ENCODE measurements around the gene BMP7. TPM values are rescaled to one million over a fixed set of nuclear protein-coding genes. Genes with fewer than 3 reads are reported as not detected.

BMP7 gene
- total RNA-seq, result not detected
- not detected for total RNA-seq (2013)

DNA sequence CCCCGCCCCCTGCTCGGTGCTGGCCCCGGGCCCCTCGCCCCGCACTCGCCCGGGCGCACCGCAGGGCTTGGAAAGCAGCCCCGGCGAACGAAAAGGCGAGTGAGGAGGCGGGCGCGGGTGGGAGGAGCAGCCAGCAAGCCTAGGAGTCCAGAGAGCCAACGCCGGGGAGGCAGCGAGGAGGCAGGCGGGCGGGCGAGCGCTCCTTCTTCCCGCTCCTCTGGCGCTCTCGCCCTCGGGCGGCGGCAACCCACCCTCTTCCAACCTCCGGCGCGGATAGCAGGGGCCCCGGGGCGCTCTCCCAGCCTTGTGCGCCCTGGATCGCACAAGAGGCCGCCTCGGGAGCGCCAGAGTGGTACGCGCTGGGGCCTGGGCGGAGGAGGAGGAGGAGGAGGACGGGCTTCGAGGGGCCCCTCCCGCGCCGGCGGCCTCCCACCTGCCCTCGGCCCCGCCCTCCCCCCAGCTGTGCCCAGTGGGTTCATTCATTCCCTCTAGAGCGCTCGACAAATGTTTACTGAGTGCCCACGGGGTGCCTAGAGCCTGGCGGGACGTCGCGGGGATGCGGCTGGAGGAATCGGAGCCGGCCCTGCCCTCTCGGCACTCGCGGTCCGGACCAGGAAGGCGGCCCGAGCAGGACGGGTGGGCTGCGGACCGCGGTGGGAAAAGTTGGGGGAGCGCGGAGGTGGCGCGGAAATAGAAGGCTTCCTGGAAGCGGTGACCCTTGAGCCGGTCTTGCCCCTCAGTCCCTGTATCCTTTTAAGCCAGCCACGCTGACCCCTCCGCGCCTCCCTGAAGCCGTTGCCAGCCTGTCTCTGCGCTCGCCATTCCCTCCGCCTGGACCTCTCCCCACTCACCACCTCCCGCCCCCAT is at the start of gene BMP7:
Gene BMP7 (minus strand): TSS at position 351 of the 867 bp plus-strand sequence. CDS start 519 bp downstream, outside the sequence.
- intact Hi-C loops (cut with micrococcal nuclease), result no loop called here
- H3K4me3 Mint-ChIP-seq, result no peak within 1 kb of the TSS
- no peaks in the 10 kb centered on the region for H3K36me3 Mint-ChIP-seq
- Histone ChIP-seq H3K36me3 (ENCODE audit: control insufficient read depth, insufficient read depth, low read length) (no peaks in the 10 kb centered on the region), H3K4me1 (ENCODE audit: control insufficient read depth, insufficient read depth, low read length) (no peaks in the 10 kb centered on the region), H3K4me3 (ENCODE audit: low read length) (no peak within 1 kb of the TSS), H3K27me3 (ENCODE audit: control insufficient read depth, insufficient read depth, low read length) (peaks cover 11% of the 10 kb centered on the region), H3K9me3 (ENCODE audit: control insufficient read depth, insufficient read depth, low read length) (no peaks in the 10 kb centered on the region), H3K27ac (ENCODE audit: low read length) (no peak within 1 kb of the TSS)
- H3K9me3 Mint-ChIP-seq, result no peaks in the 10 kb centered on the region
- TF ChIP-seq, protein P1, sequence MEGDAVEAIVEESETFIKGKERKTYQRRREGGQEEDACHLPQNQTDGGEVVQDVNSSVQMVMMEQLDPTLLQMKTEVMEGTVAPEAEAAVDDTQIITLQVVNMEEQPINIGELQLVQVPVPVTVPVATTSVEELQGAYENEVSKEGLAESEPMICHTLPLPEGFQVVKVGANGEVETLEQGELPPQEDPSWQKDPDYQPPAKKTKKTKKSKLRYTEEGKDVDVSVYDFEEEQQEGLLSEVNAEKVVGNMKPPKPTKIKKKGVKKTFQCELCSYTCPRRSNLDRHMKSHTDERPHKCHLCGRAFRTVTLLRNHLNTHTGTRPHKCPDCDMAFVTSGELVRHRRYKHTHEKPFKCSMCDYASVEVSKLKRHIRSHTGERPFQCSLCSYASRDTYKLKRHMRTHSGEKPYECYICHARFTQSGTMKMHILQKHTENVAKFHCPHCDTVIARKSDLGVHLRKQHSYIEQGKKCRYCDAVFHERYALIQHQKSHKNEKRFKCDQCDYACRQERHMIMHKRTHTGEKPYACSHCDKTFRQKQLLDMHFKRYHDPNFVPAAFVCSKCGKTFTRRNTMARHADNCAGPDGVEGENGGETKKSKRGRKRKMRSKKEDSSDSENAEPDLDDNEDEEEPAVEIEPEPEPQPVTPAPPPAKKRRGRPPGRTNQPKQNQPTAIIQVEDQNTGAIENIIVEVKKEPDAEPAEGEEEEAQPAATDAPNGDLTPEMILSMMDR (IDR thresholded peaks at IDR 0.05), result no peak
- WGBS (ENCODE audit: insufficient coverage), result 2% methylated on average over 84 of the region's 84 CpGs
- DNase-seq (no peak), ATAC-seq (no peak)
- H3K27me3 Mint-ChIP-seq (ENCODE audit: low read depth in 2 of 2), result peaks cover 67 to 72% of the 10 kb centered on the region in 2 donors
- peaks cover 0 to 7% of the 10 kb centered on the region in 2 donors for H3K4me1 Mint-ChIP-seq
- H3K27ac Mint-ChIP-seq, result no peak within 1 kb of the TSS

DNA sequence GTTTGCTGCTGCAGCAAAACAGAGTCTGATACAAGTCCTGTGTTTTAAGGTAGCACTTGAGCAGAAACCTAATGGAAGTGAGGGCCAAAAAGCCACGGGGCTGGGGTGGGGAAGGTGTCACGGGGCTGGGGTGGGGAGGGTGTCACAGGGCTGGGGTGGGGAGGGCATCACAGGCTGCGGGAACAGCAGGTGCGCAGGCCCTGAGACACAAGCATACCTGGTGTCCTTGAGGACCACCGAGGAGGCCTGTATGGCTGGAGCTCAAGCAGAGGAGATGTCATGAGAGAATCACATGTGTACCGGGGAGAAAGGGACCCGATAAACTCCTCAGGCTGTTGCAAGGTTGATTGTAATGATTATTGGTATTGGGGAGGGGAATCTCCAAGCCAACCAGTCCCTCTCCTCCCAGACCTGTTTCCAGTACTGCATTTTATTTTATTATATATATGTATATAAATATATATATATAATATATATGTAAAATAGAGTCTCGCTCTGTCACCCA is 49.6 kb upstream of the BMP7 start:
- no peak for ATAC-seq
- intact Hi-C loops (cut with micrococcal nuclease), result no loop called here
- Mint-ChIP-seq H3K27ac (no peak overlapping the region), H3K4me1 (peaks cover 0 to 25% of the 10 kb centered on the region in 2 donors), H3K4me3 (no peak overlapping the region), H3K27me3 (ENCODE audit: low read depth in 2 of 2) (peaks cover 19 to 29% of the 10 kb centered on the region in 2 donors), H3K9me3 (no peaks in the 10 kb centered on the region), H3K36me3 (no peaks in the 10 kb centered on the region)
- 69% methylated on average over 6 of the region's 8 CpGs for WGBS (ENCODE audit: insufficient coverage)
- Histone ChIP-seq H3K4me1 (ENCODE audit: control insufficient read depth, insufficient read depth, low read length) (peaks cover 19% of the 10 kb centered on the region), H3K27ac (ENCODE audit: low read length) (no peak overlapping the region), H3K9me3 (ENCODE audit: control insufficient read depth, insufficient read depth, low read length) (no peaks in the 10 kb centered on the region), H3K36me3 (ENCODE audit: control insufficient read depth, insufficient read depth, low read length) (no peaks in the 10 kb centered on the region), H3K4me3 (ENCODE audit: low read length) (no peak overlapping the region), H3K27me3 (ENCODE audit: control insufficient read depth, insufficient read depth, low read length) (no peaks in the 10 kb centered on the region)
- TF ChIP-seq, protein P1 (IDR thresholded peaks at IDR 0.05), result no peak
- DNase-seq, result no peak

DNA sequence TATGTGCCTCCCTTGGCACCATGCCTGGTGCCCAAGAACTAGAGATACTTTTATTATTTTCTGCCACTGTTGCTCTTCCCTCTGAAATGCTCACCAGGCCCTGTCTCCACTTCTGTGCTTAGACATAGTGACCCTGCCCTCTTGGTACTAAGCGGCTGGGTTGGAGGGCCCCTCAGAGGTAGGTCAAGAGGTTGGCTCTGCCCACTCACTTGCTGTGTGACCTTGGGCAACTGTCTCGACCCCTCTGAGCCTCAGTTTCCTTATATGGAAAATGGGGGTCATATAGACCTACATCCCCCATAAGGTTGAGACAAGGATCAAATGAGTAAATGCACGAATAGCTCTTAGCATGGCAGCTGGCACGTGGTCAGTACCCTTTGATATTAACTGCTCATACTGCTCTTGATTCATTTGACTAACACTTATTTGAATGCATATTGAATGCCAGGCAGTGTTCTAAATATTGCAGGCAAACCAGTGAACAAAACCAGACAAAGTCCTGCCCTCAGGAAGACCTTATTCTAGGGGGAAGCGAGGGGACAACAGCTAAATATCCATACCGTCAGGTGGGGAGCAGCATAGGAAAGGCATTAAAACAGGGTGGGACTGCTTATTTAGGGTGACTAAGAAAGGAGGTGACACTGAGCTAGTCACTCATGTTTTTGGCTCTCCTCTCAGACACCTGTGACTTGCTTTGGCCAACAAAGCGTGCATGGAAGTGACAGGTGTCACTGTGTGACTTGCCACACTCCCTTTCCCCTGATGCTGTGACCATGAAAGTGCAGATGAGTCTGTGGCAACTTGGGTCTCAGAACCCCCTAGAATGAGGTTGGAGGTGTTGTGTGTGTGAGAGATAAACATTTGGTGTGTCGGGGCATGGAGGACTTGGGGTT is 48.9 kb upstream of the BMP7 start:
- H3K4me1 ChIP-seq (ENCODE audit: control insufficient read depth, insufficient read depth, low read length), result peaks cover 19% of the 10 kb centered on the region
- no peak overlapping the region for H3K27ac ChIP-seq (ENCODE audit: low read length)
- no peaks in the 10 kb centered on the region for H3K36me3 ChIP-seq (ENCODE audit: control insufficient read depth, insufficient read depth, low read length)
- no peak overlapping the region for H3K4me3 ChIP-seq (ENCODE audit: low read length)
- DNase-seq, result no peak
- H3K27me3 Mint-ChIP-seq (ENCODE audit: low read depth in 2 of 2), result peaks cover 18 to 26% of the 10 kb centered on the region in 2 donors
- no peak overlapping the region for H3K27ac Mint-ChIP-seq
- H3K9me3 ChIP-seq (ENCODE audit: control insufficient read depth, insufficient read depth, low read length), result no peaks in the 10 kb centered on the region
- no peak for ATAC-seq
- 72% methylated on average over 8 of the region's 8 CpGs for WGBS (ENCODE audit: insufficient coverage)
- TF ChIP-seq, protein P1 (IDR thresholded peaks at IDR 0.05), result no peak
- H3K36me3 Mint-ChIP-seq, result no peaks in the 10 kb centered on the region
- no peaks in the 10 kb centered on the region for H3K27me3 ChIP-seq (ENCODE audit: control insufficient read depth, insufficient read depth, low read length)
- H3K4me1 Mint-ChIP-seq, result peaks cover 0 to 25% of the 10 kb centered on the region in 2 donors
- no peak overlapping the region for H3K4me3 Mint-ChIP-seq
- intact Hi-C loops (cut with micrococcal nuclease), result no loop called here
- no peaks in the 10 kb centered on the region for H3K9me3 Mint-ChIP-seq

Data from natural killer cell (primary cell).